ENCODE measurements around the gene CBR4.

GRCh38 chr4:169050284-169050683 is 40.2 kb upstream of the CBR4 start:
- TF ChIP-seq POLR2AphosphoS5 (IDR thresholded peaks at IDR 0.05; ENCODE audit: insufficient read depth in 1 of 2, low read depth in 1 of 2), result no peak
- TF ChIP-seq CTCF (IDR thresholded peaks at IDR 0.05), result no peak
- no peak for TF ChIP-seq POLR2A (IDR thresholded peaks at IDR 0.05)

All from vagina (tissue), 2 donors.